Transverse colon (tissue), 4 donors: ENCODE results near the gene ZNF644.

Experiments
- POLR2A ChIP-seq: fragments of 450-650 bp; IDR thresholded peaks from one replicate; pipeline ENCODE4 v1.6.1; 2016; ENCODE audit warnings: antibody characterized with exemption, mild to moderate bottlenecking, moderate library complexity
- POLR2AphosphoS5 ChIP-seq, 3 donors: sonication (generic); formaldehyde crosslinking; IDR thresholded peaks; one replicate each; pipeline ENCODE4 v1.6.1; 2016; ENCODE audit warnings: antibody characterized with exemption in 3 of 3
- TF ChIP-seq, protein P1 (sequence below), 5 experiments: fragments of 200-600 bp in 3 of 5; fragments of 450-650 bp in 2 of 5; sonication (generic) in 3 of 5; IDR thresholded peaks; 1 replicate in 2 of 5; 2 replicates in 3 of 5; pipeline ENCODE4 v1.5.1; 2016 to 2017; ENCODE audit warnings: antibody characterized with exemption in 5 of 5, inconsistent platforms in 3 of 5, mild to moderate bottlenecking in 2 of 5, moderate library complexity in 1 of 5

GRCh38 chr1:90946630-90947029 is 75.2 kb downstream of the ZNF644 start:
- TF ChIP-seq, protein P1, sequence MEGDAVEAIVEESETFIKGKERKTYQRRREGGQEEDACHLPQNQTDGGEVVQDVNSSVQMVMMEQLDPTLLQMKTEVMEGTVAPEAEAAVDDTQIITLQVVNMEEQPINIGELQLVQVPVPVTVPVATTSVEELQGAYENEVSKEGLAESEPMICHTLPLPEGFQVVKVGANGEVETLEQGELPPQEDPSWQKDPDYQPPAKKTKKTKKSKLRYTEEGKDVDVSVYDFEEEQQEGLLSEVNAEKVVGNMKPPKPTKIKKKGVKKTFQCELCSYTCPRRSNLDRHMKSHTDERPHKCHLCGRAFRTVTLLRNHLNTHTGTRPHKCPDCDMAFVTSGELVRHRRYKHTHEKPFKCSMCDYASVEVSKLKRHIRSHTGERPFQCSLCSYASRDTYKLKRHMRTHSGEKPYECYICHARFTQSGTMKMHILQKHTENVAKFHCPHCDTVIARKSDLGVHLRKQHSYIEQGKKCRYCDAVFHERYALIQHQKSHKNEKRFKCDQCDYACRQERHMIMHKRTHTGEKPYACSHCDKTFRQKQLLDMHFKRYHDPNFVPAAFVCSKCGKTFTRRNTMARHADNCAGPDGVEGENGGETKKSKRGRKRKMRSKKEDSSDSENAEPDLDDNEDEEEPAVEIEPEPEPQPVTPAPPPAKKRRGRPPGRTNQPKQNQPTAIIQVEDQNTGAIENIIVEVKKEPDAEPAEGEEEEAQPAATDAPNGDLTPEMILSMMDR (IDR thresholded peaks at IDR 0.05), result no peak
- TF ChIP-seq POLR2AphosphoS5 (IDR thresholded peaks at IDR 0.05) (no peak), POLR2A (no peak)
